Activated CD8-positive, alpha-beta T cell treated with anti-CD3 and anti-CD28 coated beads for 36 hours (primary cell): ENCODE data around the gene DNAJC4. TPM values are rescaled to one million over a fixed set of nuclear protein-coding genes. Genes with fewer than 3 reads are reported as not detected.
A peak's percentile ranks its signal among the peaks of the same experiment; 100 is the strongest.

Experiments used
- ATAC-seq: fragments of 200-7000 bp; cut with Tn5 transposase; one replicate; pipeline ENCODE4 v1.10.0; 2021; ENCODE audit warnings: mild to moderate bottlenecking, moderate library complexity
- CTCF ChIA-PET: fragments of 350-600 bp; sonication (Branson Sonifier 250); formaldehyde crosslinking; loops from one replicate; lab custom pipeline; 2021; ENCODE audit warnings: antibody characterized with exemption; lab: Charles Lee
- POLR2A ChIA-PET: fragments of 350-600 bp; sonication (Branson Sonifier 250); formaldehyde crosslinking; loops from one replicate; lab custom pipeline; 2021; ENCODE audit warnings: antibody characterized with exemption; lab: Charles Lee
- DNase-seq: peaks from one replicate; pipeline ENCODE4 v3.0.0-alpha.2; 2020
- H3K27ac Mint-ChIP-seq: one replicate; pipeline ENCODE4 v1.8.0; 2021; ENCODE audit warnings: mild to moderate bottlenecking, mixed read lengths
- H3K27me3 Mint-ChIP-seq: one replicate; pipeline ENCODE4 v1.8.0; 2021; ENCODE audit warnings: mixed read lengths
- H3K36me3 Mint-ChIP-seq: one replicate; pipeline ENCODE4 v1.8.0; 2021; ENCODE audit warnings: low read depth, mixed read lengths
- H3K4me1 Mint-ChIP-seq: one replicate; pipeline ENCODE4 v1.8.0; 2021; ENCODE audit warnings: low read depth, mixed read lengths
- H3K4me3 Mint-ChIP-seq: one replicate; pipeline ENCODE4 v1.8.0; 2021; ENCODE audit warnings: mild to moderate bottlenecking, moderate library complexity, mixed read lengths
- H3K9me3 Mint-ChIP-seq: one replicate; pipeline ENCODE4 v1.8.0; 2021; ENCODE audit warnings: mixed read lengths
- CTCF ChIP-seq: fragments of 200-600 bp; IDR thresholded peaks from one replicate; pipeline ENCODE4 v1.8.0; 2022; ENCODE audit warnings: antibody characterized with exemption, mild to moderate bottlenecking
- intact Hi-C: fragments of 100-400 bp; cut with micrococcal nuclease; formaldehyde crosslinking; loops from one replicate; pipeline ENCODE4 v1.10.0; 2022
- total RNA-seq, 2 experiments: library from RNA; stranded (reverse); gene quantifications; one replicate each; pipeline ENCODE4 v1.2.3, GENCODE V29; 2021

Gene DNAJC4
- total RNA-seq, 2 experiments from 2014 or later: 25.8 to 26.1 TPM

GRCh38 chr11:64196626-64197025, 33.7 kb upstream of the DNAJC4 start:
- H3K4me1 Mint-ChIP-seq: peaks cover 21% of the 10 kb centered on the region
- intact Hi-C loops: no loop called here
- CTCF ChIA-PET: interaction anchor here (1.1 kb wide), 1 partner anchor 10 kb away, joined by 5 read pairs; the partner anchor contains the start of gene FERMT3
- H3K27me3 Mint-ChIP-seq: no peaks in the 10 kb centered on the region
- peak overlapping the region; percentile 40 for H3K27ac Mint-ChIP-seq
- peaks cover 63% of the 10 kb centered on the region for H3K36me3 Mint-ChIP-seq
- H3K4me3 Mint-ChIP-seq: no peak overlapping the region
- ATAC-seq (no peak), DNase-seq (no peak)
- no peaks in the 10 kb centered on the region for H3K9me3 Mint-ChIP-seq
- TF ChIP-seq CTCF: no peak
- POLR2A ChIA-PET: interaction anchor here (0.8 to 3.1 kb wide), 6 partner anchors 9 to 79 kb away, joined by 3 to 15 read pairs (median 7); partner anchors contain the start of genes DNAJC4, FERMT3 and STIP1

GRCh38 chr11:64198511-64198910, 31.8 kb upstream of the DNAJC4 start:
- ChIA-PET CTCF (no interaction called here), POLR2A (interaction anchor here (1.6 to 3.1 kb wide), 3 partner anchors 8 to 13 kb away, joined by 12 to 15 read pairs (median 13); partner anchors contain the start of genes FERMT3 and STIP1)
- intact Hi-C loops: no loop called here
- H3K4me3 Mint-ChIP-seq: no peak overlapping the region
- H3K27ac Mint-ChIP-seq: no peak overlapping the region
- DNase-seq (no peak), ATAC-seq (no peak)
- peaks cover 18% of the 10 kb centered on the region for H3K4me1 Mint-ChIP-seq
- peaks cover 63% of the 10 kb centered on the region for H3K36me3 Mint-ChIP-seq
- no peaks in the 10 kb centered on the region for H3K9me3 Mint-ChIP-seq
- no peaks in the 10 kb centered on the region for H3K27me3 Mint-ChIP-seq
- no peak for TF ChIP-seq CTCF

- Mint-ChIP-seq H3K27me3 (no peaks in the 10 kb centered on the region), H3K36me3 (peaks cover 68% of the 10 kb centered on the region), H3K4me1 (peaks cover 33% of the 10 kb centered on the region), H3K9me3 (no peaks in the 10 kb centered on the region), H3K4me3 (no peak overlapping the region), H3K27ac (peak overlapping the region; percentile 3)
- intact Hi-C loops: loop anchor here (5.0 kb wide), 1 partner anchor 101 kb away; the partner anchor contains the start of gene CATSPERZ
- ATAC-seq: no peak
- POLR2A ChIA-PET: interaction anchor here (1.0 to 9.4 kb wide), 2 partner anchors 12 to 19 kb away, joined by 3 to 206 read pairs; partner anchors contain the start of gene STIP1
- no peak for DNase-seq
- TF ChIP-seq CTCF: no peak
- CTCF ChIA-PET: interaction anchor here (1.6 kb wide), 1 partner anchor 15 kb away, joined by 4 read pairs; no protein-coding TSS in a partner anchor
These were observed 28.8 kb upstream of the DNAJC4 start for GRCh38 chr11:64201543-64201942.

- Mint-ChIP-seq H3K4me1 (peaks cover 34% of the 10 kb centered on the region), H3K27ac (peak overlapping the region; percentile 13), H3K9me3 (no peaks in the 10 kb centered on the region), H3K4me3 (no peak overlapping the region), H3K36me3 (peaks cover 74% of the 10 kb centered on the region), H3K27me3 (no peaks in the 10 kb centered on the region)
- TF ChIP-seq CTCF: no peak
- ATAC-seq: no peak
- POLR2A ChIA-PET: interaction anchor here (9.4 kb wide), 1 partner anchor 13 kb away, joined by 206 read pairs; the partner anchor contains the start of gene STIP1
- intact Hi-C loops: loop anchor here (5.0 kb wide), 1 partner anchor 99 kb away; the partner anchor contains the start of gene CATSPERZ
- no peak for DNase-seq
- CTCF ChIA-PET: interaction anchor here (2.2 to 7.5 kb wide), 2 partner anchors 100 to 129 kb away, joined by 10 to 111 read pairs; partner anchors contain the start of gene CATSPERZ
These were observed 27.4 kb upstream of the DNAJC4 start for GRCh38 chr11:64202992-64203391.
